ENCODE data around the gene CCNYL1.
A peak's percentile ranks its signal among the peaks of the same experiment; 100 is the strongest.
"Not testable (repeated sequence)": the region's sequence is repeated elsewhere in the genome, so short reads cannot be mapped to it uniquely, and the experiment has no call there.

The CCNYL1 gene

DNA sequence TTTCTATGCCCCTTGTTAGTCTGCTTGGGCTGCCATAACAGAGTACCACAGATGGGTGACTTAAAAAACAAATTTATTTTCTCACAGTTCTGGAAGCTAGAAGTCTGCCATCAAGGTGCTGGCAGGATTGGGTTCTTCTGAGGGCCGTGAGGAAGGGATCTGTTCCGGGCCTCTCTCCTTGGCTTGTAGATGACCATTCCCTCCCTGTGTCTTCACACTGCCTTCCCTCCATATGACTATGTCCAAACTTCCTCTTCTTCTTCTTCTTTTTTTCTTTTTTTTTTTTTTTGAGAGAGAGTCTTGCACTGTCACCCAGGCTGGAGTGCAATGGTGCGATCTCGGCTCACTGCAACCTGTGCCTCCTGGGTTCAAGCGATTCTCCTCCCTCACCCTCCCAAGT, 13.1 kb upstream of the CCNYL1 start:
- DNase-seq: no peak

DNA sequence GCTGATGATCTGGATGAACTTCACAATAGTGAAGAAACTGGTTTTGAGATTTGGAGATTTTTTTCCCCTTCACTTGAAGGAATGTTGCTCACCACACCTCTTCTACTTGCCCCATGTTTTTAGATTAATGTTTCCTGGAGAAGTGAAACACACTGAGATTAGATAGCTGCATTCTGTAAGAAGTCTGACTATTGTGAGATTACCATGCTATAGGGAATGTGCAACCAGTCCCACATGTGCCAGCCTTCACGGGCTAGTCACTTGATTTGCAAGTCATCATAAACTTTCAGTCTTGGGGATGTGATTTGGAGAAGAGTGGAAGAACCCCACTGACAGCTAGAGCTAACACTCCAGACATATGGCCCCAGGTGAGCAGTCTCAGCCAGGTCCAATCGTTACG, 7.4 kb upstream of the CCNYL1 start:
- DNase-seq: no peak

- DNase-seq: no peak
Observed at GRCh38 chr2:207704671-207705070, 6.8 kb upstream of the CCNYL1 start.

- no peak for DNase-seq
Observed at GRCh38 chr2:207706936-207707860, 4.2 kb upstream of the CCNYL1 start.

DNA sequence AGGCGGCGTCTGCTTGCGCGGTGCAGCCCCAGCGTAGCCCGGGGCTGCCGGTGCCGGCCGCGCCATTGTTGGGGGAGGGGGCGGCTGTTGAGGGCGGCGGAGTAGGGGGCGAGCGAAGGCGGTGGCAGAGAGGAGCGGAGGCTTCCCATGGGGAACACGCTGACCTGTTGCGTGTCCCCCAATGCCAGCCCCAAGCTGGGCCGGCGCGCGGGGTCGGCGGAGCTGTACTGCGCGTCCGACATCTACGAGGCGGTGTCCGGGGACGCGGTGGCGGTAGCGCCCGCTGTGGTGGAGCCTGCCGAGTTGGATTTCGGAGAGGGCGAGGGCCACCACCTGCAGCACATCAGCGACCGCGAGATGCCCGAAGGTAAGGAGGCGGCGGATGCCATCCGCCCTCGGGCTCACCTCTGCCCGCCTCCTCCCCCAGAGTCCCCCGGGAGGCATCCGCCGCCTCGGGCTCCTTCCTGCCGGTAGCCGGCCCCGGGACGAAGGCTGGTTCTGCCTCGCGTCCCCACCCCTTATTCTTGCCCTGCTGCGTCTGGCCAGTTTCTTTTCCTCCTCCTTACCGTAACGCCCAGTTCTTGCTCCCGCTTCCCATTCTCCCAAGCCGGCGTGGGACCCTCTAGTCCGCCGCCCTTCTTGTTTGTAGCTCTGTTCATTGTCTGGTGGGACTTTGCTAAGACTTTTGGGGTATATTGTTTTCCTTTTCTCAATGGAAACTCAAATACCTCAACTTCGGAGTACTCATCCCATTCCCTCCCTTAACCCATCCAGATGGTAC, 500 bp downstream of the CCNYL1 start:
- no peak for DNase-seq

DNA sequence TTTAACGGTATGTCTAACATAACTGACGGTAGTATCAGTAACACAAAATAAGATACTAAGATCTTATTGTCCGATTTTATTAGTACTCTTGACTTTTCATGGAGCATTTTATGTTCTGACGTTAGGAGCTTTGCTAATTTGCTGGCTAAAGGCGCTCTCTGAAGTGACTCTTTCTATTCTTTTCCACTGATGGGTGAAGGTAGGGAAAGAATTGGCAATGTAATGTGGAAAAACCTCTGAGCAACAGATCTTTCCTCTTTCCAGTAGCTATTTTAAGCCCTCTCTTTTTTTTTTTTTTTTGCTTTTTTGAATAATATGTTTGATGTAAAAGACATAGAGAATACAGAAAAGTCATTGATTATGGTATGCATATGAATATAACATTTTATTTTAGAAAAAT, 4.6 kb downstream of the CCNYL1 start:
- DNase-seq: peak; percentile 73

DNA sequence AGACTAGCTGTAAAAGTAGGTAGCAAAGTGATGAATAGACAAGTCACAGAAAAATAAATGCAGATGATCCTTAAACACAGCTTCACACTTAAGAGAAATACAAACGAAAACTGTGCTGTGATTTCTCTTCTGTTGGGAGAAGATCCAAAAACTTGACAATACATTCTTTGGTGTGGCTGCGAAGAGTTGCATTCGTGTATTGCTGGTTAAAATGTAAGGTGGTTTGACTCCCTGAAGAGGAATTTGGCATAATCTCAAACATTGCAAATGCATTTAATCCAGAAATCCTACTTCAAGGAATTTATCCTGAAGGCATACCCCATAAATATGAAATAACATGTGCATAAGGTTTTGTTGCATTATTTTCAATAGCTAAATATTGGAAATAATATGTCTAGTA, 7.1 kb downstream of the CCNYL1 start:
- no peak for DNase-seq

DNA sequence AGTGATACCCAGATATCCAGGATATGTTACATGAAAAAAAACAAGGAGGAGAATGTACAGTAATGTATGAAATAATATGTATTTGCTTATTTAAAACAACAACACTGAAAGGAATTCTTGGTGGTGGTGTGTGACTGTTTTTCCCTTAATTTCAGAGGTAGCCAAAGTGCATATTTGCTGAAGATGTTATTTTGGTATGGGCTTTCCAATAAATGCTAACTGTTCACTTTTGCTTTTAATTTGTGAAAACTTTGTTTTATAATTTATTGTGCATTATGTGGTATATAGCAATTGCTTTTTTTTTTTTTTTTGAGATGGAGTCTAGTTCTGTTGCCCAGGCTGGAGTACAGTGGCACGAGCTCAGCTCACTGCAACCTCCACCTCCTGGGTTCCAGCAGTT, 7.6 kb downstream of the CCNYL1 start:
- DNase-seq: no peak

DNA sequence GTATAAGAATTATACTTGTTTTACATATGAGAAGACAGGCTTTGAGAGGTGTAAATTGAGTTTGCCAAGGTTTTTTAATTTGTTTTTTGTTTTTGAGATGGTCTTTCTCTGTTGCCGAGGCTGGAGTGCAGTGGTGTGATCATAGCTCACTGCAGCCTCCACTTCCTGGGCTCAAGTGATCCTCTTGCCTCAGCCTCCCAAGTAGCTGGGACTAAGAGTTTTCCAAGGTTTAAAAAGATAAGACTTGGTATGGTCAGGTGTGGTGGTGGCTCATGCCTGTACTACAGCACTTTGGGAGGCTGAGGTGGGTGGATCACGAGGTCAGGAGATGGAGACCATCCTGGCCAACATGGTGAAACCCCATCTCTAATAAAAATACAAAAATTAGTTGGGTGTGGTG, 8.2 kb downstream of the CCNYL1 start:
- not testable (repeated sequence) for DNase-seq

DNA sequence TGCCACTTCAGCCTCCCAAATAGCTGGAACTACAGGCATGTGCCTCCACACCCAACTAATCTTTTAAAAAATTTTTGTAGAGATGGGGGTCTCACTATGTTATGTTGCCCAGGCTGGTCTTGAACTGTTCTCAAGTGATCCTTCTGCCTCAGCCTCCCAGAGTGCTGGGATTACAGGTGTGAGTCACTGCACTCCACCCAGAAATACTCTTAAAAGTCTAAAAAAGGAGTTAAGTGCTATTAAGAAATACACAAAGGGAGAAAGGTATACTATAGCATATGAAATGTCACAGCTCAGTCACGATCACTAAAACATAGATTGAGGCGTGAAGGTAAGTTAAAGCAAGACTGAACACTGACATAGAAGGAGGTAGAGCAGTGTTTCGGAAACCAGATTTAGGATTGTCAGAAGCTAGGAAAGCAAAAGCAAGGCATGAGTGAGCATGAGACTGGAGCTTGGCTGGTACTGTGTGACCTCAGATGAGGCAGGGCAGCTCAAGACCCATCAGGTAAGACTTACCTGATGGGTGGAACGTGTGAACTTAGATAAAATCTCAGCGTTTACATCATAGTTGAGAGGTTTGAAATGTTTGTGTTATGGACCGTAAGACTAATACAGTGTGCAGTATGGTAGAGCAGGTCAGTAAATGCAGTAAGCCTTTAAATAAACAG, 9.2 kb downstream of the CCNYL1 start:
- no peak for DNase-seq

GRCh38 chr2:207722773-207723424, 11.5 kb downstream of the CCNYL1 start:
- DNase-seq: no peak

DNA sequence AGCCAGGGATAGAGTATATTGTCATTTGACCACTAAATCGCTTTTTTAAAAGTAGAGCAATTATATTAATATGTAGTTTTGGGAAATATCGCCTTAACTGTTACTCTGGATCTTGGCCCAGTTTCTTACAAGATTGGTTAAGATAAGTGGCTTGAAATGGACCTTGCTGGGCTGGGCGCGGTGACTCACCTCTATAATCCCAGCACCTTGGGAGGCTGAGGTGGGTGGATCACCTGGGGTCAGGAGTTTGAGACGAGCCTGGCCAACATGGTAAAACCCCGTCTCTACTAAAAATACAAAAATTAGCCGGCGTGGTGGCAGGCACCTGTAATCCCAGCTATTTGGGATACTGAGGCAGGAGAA, 12.0 kb downstream of the CCNYL1 start:
- not testable (repeated sequence) for DNase-seq

GRCh38 chr2:207724113-207724512, 12.7 kb downstream of the CCNYL1 start:
- DNase-seq: no peak

DNA sequence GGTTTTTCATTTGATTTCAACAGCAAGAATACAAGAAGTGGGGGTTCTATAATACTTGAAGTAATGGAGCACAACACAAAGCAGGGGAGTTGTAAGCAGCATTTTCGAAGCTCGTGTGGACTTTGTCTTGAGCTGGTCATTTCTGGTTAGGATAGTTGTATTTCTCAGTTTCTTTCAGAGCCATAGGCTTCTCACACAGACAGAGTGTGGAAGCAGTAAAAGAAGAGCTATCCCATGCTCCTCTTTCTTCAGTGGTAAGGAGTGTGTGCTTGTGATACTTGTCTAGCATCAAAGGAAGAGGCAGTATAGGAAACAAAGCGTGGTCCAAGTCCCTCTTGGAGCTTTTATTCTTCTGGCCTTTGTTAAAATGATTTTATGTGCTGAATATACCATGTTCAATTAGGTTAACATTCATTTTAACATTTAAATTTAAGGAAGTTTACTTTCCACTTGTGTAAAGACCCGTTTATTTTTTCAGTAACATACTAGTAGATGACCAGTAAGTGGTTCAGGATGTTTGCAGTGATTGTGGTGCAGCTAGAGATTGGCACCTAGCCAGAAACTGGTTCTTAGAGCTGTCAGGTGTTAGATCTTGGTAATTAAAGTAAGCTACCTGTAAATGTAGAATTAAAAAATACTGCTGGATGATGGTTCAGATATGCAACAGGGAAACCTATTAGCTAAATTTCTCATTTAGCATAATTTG, 14.6 kb downstream of the CCNYL1 start:
- DNase-seq: peak; percentile 14

DNA sequence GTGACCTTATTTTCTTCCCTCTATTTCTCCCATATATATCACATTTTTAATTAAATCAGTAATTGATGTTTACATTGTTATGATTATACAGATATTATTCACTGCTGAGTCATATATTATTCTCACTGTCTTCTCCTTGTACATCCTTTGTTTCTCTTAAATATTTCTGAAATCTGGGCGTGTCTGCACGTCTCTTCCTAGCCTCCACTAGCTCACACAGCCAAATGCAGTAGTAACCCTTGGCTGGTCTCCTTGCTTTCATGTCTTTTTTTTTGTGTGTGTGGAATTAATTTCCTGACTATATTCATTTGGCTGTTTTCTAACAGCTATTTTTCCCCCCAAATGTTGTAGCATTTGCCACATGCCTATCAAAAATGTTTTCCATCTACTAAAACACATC, 15.8 kb downstream of the CCNYL1 start:
- DNase-seq: no peak

- no peak for DNase-seq
Observed at GRCh38 chr2:207729465-207729998, 18.1 kb downstream of the CCNYL1 start.

DNA sequence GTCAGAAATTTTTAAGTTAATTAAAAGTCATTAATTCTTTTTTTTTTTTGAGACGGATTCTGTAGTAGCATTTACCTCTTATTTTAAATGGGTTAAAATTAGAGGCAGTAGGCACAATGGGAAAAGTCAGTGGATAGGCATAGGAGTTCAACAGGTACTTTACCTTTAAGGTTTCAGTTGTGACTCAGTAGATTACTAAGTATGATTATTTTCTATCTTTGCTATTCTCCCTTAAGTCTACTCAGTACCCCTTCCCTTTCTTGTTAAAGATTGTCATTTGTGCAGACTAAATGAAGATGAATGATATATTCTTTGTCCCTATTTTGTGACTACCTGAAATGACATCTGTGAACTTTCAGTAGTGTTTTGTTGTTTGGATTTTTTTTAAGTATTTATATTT, 19.7 kb downstream of the CCNYL1 start:
- DNase-seq: no peak

DNA sequence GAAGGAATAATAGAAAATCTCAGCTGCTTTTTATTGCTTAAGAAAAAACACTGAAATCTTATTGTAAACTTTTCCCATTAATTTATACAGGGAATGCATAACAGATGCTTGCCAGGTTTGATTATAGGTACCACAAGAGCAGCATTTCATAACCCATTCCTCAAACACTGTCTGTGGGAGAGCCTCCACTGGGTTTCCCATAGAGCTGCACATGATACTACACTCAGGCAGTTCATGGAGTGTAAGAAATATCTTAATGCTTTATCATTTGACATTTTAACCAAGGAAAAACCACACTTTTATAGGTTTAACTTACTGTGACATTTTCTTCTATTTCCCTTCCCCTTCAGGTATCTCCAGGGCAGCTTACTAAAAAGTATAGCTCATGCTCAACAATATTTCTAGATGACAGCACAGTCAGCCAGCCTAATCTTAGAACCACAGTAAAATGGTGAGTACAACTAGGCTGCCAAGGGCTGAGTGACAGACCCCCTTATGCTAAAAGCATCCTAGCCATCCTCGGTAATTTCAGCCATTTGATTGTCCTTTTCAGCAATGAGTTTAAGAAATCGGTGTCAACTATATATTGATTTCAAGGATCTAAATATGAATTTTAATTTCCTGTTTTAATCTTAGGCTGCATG, 22.3 kb downstream of the CCNYL1 start:
- DNase-seq: no peak

GRCh38 chr2:207734264-207734635, 22.8 kb downstream of the CCNYL1 start:
- no peak for DNase-seq

DNA sequence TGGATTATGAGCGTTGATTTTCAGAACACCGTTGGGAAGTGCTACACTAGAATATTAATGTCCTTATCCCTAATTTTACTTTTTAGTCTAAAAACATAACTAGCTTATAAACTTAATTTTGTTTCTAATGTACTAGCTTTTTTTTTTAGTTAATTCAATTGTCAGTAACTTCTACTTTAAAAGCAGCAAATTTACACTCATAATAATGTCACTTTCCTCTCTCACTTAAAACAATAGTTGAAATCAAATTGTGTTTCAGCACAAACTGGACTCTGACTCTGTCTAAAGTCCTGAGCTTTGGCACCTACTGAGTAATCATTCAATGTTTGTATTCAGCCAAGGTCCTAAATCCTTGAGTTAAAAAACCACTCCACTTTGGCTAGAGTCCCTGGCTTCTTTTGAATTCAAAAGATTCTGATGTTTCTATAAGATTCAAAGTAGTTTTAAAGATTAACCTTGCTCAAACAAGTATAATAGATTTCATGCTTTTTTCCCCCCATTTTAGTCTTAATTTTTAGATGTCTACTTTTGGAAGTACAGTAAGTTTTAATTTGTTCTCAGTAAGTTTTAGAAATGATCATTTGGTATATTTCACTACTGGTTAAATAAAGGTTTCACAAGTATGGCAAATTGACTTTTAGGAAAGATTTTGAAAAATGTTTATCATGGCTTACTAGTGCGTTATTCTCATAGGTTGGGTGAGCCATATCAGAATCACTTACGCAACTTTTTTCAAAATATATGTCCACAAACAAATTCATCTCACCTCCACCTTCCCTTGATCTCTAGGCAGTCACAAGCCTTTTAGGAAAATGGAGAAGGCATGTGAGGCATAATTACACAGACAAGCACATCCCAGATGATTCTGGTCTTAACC, 23.4 kb downstream of the CCNYL1 start:
- DNase-seq: no peak

DNA sequence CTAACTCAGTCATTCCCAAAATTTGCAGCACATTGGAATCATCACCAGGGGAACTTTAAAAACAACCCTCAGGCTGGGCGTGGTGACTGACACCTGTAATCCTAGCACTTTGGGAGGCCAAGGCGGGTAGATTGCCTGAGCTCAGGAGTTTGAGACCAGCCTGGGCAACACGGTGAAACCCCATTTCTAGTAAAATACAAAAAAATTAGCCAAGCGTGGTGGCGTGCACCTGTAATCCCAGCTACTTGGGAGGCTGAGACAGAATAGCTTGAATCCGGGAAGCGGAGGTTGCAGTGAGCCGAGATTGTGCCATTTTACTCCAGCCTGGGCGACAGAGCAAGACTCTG, 24.0 kb downstream of the CCNYL1 start:
- DNase-seq: not testable (repeated sequence)

Measured in DMS79 (cell line).